Measurements from ENCODE around the gene TXNRD1. TPM values are rescaled to one million over a fixed set of nuclear protein-coding genes. Genes with fewer than 3 reads are reported as not detected.
"Not testable (repeated sequence)": the region's sequence is repeated elsewhere in the genome, so short reads cannot be mapped to it uniquely, and the experiment has no call there.

The TXNRD1 gene
- total RNA-seq, 1 experiment from 2014 or later = 327 TPM

DNA sequence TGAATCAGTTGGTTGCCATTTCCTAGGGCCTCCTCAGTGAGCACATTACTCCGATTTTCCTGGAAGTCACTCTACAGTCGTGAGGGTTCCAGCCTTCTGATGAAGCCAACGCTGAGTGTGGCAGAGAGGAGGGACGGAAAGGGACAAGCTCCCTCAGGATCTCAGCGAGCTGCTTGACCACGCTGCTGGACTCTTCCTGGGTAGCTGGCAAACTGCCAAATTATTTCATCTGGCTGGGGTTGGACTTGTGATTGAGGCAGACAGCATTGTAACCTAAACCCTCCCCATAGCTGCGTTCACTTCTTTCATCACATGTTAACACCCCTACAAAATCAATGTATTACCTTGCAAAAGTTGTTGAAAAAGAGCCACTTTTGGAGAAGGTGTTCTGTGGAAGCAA, 171.6 kb downstream of the TXNRD1 start:
- ATAC-seq (no peak), DNase-seq (ENCODE audit: low read depth, low spot score) (no peak)
- H3K27ac ChIP-seq (ENCODE audit: low read depth, low read length) = no peak overlapping the region
- H4K20me1 ChIP-seq (ENCODE audit: insufficient read depth) = no peaks in the 10 kb centered on the region
- H3K9me2 ChIP-seq (ENCODE audit: insufficient read depth) = no peaks in the 10 kb centered on the region
- no peaks in the 10 kb centered on the region for H3K79me2 ChIP-seq (ENCODE audit: insufficient read depth, low read length)
- no peak overlapping the region for H3K9ac ChIP-seq (ENCODE audit: low read length)
- intact Hi-C loops (cut with micrococcal nuclease) = loop anchor here (10.0 kb wide), 2 partner anchors 218 to 998 kb away; no protein-coding TSS in a partner anchor
- H3K4me1 ChIP-seq (ENCODE audit: control insufficient read depth in 1 of 2, insufficient read depth in 2 of 2, low read length in 2 of 2) = peaks cover 0 to 7% of the 10 kb centered on the region in 2 experiments; a peak in 1 of 4 replicates
- ChIA-PET CTCF (no interaction called here), POLR2A (no interaction called here), RAD21 (ENCODE audit: low non-redundant PET in 1 of 2, low total read pairs in 2 of 2, uncharacterized antibody in 2 of 2, unreplicated experiment in 2 of 2) (no interaction called here)
- BruUV-seq (replicated peaks) = no TSS peak
- TF ChIP-seq FOSL1 (IDR thresholded peaks at IDR 0.05; ENCODE audit: low read depth) = no peak
- no peak for TF ChIP-seq YY1 (IDR thresholded peaks at IDR 0.05; ENCODE audit: extremely low read depth, insufficient replicate concordance, low read depth, low read length)
- no peak for TF ChIP-seq ELF1 (IDR thresholded peaks at IDR 0.05; ENCODE audit: borderline replicate concordance, low read depth)
- no peak for TF ChIP-seq EGR1 (IDR thresholded peaks at IDR 0.05; ENCODE audit: low read depth)
- no peak for TF ChIP-seq SIN3A (IDR thresholded peaks at IDR 0.05; ENCODE audit: low read depth)
- TF ChIP-seq, protein P1, sequence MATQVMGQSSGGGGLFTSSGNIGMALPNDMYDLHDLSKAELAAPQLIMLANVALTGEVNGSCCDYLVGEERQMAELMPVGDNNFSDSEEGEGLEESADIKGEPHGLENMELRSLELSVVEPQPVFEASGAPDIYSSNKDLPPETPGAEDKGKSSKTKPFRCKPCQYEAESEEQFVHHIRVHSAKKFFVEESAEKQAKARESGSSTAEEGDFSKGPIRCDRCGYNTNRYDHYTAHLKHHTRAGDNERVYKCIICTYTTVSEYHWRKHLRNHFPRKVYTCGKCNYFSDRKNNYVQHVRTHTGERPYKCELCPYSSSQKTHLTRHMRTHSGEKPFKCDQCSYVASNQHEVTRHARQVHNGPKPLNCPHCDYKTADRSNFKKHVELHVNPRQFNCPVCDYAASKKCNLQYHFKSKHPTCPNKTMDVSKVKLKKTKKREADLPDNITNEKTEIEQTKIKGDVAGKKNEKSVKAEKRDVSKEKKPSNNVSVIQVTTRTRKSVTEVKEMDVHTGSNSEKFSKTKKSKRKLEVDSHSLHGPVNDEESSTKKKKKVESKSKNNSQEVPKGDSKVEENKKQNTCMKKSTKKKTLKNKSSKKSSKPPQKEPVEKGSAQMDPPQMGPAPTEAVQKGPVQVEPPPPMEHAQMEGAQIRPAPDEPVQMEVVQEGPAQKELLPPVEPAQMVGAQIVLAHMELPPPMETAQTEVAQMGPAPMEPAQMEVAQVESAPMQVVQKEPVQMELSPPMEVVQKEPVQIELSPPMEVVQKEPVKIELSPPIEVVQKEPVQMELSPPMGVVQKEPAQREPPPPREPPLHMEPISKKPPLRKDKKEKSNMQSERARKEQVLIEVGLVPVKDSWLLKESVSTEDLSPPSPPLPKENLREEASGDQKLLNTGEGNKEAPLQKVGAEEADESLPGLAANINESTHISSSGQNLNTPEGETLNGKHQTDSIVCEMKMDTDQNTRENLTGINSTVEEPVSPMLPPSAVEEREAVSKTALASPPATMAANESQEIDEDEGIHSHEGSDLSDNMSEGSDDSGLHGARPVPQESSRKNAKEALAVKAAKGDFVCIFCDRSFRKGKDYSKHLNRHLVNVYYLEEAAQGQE (IDR thresholded peaks at IDR 0.05; ENCODE audit: low read depth) = no peak
- TF ChIP-seq, protein P2, sequence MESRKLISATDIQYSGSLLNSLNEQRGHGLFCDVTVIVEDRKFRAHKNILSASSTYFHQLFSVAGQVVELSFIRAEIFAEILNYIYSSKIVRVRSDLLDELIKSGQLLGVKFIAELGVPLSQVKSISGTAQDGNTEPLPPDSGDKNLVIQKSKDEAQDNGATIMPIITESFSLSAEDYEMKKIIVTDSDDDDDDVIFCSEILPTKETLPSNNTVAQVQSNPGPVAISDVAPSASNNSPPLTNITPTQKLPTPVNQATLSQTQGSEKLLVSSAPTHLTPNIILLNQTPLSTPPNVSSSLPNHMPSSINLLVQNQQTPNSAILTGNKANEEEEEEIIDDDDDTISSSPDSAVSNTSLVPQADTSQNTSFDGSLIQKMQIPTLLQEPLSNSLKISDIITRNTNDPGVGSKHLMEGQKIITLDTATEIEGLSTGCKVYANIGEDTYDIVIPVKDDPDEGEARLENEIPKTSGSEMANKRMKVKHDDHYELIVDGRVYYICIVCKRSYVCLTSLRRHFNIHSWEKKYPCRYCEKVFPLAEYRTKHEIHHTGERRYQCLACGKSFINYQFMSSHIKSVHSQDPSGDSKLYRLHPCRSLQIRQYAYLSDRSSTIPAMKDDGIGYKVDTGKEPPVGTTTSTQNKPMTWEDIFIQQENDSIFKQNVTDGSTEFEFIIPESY (IDR thresholded peaks at IDR 0.05; ENCODE audit: extremely low read depth, insufficient replicate concordance, low read length) = no peak
- TF ChIP-seq TCF7L2 (IDR thresholded peaks at IDR 0.05; ENCODE audit: borderline replicate concordance, extremely low read depth, insufficient read depth, insufficient read length) = no peak
- TF ChIP-seq POLR2AphosphoS5 (IDR thresholded peaks at IDR 0.05; ENCODE audit: low read depth, low read length) = no peak
- TF ChIP-seq CBX3 (IDR thresholded peaks at IDR 0.05; ENCODE audit: low read depth) = no peak
- no peak for TF ChIP-seq EZH2 (IDR thresholded peaks at IDR 0.05)
- no peak for TF ChIP-seq ZNF274 (IDR thresholded peaks at IDR 0.05; ENCODE audit: low read depth, low read length)
- TF ChIP-seq POLR2A (IDR thresholded peaks at IDR 0.05; ENCODE audit: borderline replicate concordance, extremely low read depth, insufficient read depth, insufficient read length) = no peak
- TF ChIP-seq, protein P3, sequence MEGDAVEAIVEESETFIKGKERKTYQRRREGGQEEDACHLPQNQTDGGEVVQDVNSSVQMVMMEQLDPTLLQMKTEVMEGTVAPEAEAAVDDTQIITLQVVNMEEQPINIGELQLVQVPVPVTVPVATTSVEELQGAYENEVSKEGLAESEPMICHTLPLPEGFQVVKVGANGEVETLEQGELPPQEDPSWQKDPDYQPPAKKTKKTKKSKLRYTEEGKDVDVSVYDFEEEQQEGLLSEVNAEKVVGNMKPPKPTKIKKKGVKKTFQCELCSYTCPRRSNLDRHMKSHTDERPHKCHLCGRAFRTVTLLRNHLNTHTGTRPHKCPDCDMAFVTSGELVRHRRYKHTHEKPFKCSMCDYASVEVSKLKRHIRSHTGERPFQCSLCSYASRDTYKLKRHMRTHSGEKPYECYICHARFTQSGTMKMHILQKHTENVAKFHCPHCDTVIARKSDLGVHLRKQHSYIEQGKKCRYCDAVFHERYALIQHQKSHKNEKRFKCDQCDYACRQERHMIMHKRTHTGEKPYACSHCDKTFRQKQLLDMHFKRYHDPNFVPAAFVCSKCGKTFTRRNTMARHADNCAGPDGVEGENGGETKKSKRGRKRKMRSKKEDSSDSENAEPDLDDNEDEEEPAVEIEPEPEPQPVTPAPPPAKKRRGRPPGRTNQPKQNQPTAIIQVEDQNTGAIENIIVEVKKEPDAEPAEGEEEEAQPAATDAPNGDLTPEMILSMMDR (IDR thresholded peaks at IDR 0.05 in 2 of 3, conservative IDR thresholded peaks at IDR 0.05 in 1 of 3; ENCODE audit: borderline replicate concordance in 1 of 3, insufficient read depth in 1 of 3, low read depth in 2 of 3, low read length in 2 of 3) = no peak
- H2AFZ ChIP-seq (ENCODE audit: low read depth, low read length, poor library complexity, severe bottlenecking) = no peak overlapping the region
- H3K27me3 ChIP-seq (ENCODE audit: insufficient read depth, low read length) = no peaks in the 10 kb centered on the region
- no peak overlapping the region for H3K4me3 ChIP-seq (replicated peaks in 1 of 2; ENCODE audit: low read depth in 1 of 2, low read length in 2 of 2)
- no peaks in the 10 kb centered on the region for H3K9me3 ChIP-seq (ENCODE audit: control insufficient read depth in 1 of 2, insufficient read depth in 1 of 2, low read depth in 1 of 2, low read length in 2 of 2)
- no peak overlapping the region for H3K4me2 ChIP-seq (ENCODE audit: low read length)
- H3K36me3 ChIP-seq (ENCODE audit: control insufficient read depth in 1 of 2, insufficient read depth in 2 of 2, low read length in 2 of 2) = no peaks in the 10 kb centered on the region

DNA sequence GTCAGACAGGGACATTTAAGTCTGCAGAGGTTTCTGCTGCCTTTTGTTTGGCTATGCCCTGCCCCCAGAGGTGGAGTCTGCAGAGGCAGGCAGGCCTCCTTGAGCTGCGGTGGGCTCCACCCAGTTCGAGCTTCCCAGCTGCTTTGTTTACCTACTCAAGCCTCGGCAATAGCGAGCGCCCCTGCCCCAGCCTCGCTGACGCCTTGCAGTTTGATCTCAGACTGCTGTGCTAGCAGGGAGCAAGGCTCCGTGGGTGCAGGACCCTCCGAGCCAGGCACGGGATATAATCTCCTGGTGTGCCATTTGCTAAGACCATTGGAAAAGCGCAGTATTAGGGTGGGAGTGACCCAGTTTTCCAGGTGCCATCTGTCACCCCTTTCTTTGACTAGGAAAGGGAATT, 178.5 kb downstream of the TXNRD1 start:
- BruUV-seq (replicated peaks); CTCF ChIA-PET; H3K4me1 ChIP-seq (ENCODE audit: control insufficient read depth in 1 of 2, insufficient read depth in 2 of 2, low read length in 2 of 2); RAD21 ChIA-PET (ENCODE audit: low non-redundant PET in 1 of 2, low total read pairs in 2 of 2, uncharacterized antibody in 2 of 2, unreplicated experiment in 2 of 2); H3K79me2 ChIP-seq (ENCODE audit: insufficient read depth, low read length); H3K4me3 ChIP-seq (replicated peaks in 1 of 2; ENCODE audit: low read depth in 1 of 2, low read length in 2 of 2); H3K9ac ChIP-seq (ENCODE audit: low read length); H2AFZ ChIP-seq (ENCODE audit: low read depth, low read length, poor library complexity, severe bottlenecking); intact Hi-C loops (cut with micrococcal nuclease); H3K27ac ChIP-seq (ENCODE audit: low read depth, low read length); POLR2A ChIA-PET; ATAC-seq; H3K9me3 ChIP-seq (ENCODE audit: control insufficient read depth in 1 of 2, insufficient read depth in 1 of 2, low read depth in 1 of 2, low read length in 2 of 2); H3K36me3 ChIP-seq (ENCODE audit: control insufficient read depth in 1 of 2, insufficient read depth in 2 of 2, low read length in 2 of 2); DNase-seq (ENCODE audit: low read depth, low spot score); H3K4me2 ChIP-seq (ENCODE audit: low read length); H3K27me3 ChIP-seq (ENCODE audit: insufficient read depth, low read length); H3K9me2 ChIP-seq (ENCODE audit: insufficient read depth); H4K20me1 ChIP-seq (ENCODE audit: insufficient read depth): not testable (repeated sequence)
